Liver (tissue), 9 donors: ENCODE data around the gene STIM1. TPM values are rescaled to one million over a fixed set of nuclear protein-coding genes. Genes with fewer than 3 reads are reported as not detected.
A peak's percentile ranks its signal among the peaks of the same experiment; 100 is the strongest.

Experiments
- DNase-seq: peaks from one replicate; pipeline ENCODE4 v3.0.0-alpha.2; 2017; ENCODE audit warnings: low spot score
- H3K27ac ChIP-seq, 2 donors: one replicate each; pipeline ENCODE4 v1.7.0; 2013; ENCODE audit warnings: inconsistent platforms in 2 of 2, low read length in 2 of 2, control low read depth in 1 of 2, low read depth in 1 of 2, mild to moderate bottlenecking in 1 of 2
- H3K27me3 ChIP-seq, 4 donors: one replicate each; pipeline versions ENCODE4 v1.6.1 to v1.7.0; 2013; ENCODE audit warnings: low read length in 3 of 4, inconsistent platforms in 1 of 4, mild to moderate bottlenecking in 1 of 4, moderate library complexity in 1 of 4; ENCODE audit not compliant: control insufficient read depth in 4 of 4, insufficient read depth in 4 of 4
- H3K36me3 ChIP-seq, 4 donors: one replicate each; pipeline versions ENCODE4 v1.6.1 to v1.7.0; 2013; ENCODE audit warnings: low read length in 3 of 4, mild to moderate bottlenecking in 3 of 4, low read depth in 1 of 4, moderate library complexity in 1 of 4; ENCODE audit not compliant: control insufficient read depth in 4 of 4, insufficient read depth in 3 of 4
- H3K4me1 ChIP-seq, 4 donors: one replicate each; pipeline versions ENCODE4 v1.6.1 to v1.7.0; 2013; ENCODE audit warnings: low read length in 3 of 4, mild to moderate bottlenecking in 3 of 4, moderate library complexity in 1 of 4; ENCODE audit not compliant: control insufficient read depth in 4 of 4, insufficient read depth in 4 of 4
- H3K4me3 ChIP-seq, 3 donors: one replicate each; pipeline versions ENCODE4 v1.6.1 to v1.7.0; 2013; ENCODE audit warnings: low read length in 3 of 3, control low read depth in 1 of 3, low read depth in 1 of 3, mild to moderate bottlenecking in 1 of 3
- H3K9ac ChIP-seq, 2 donors: one replicate each; pipeline ENCODE4 v1.7.0; 2013; ENCODE audit warnings: low read length in 2 of 2, mild to moderate bottlenecking in 2 of 2, moderate library complexity in 2 of 2, control low read depth in 1 of 2, low read depth in 1 of 2
- H3K9me3 ChIP-seq, 4 donors: one replicate each; pipeline versions ENCODE4 v1.6.1 to v1.7.0; 2013; ENCODE audit warnings: low read length in 3 of 4; ENCODE audit not compliant: control insufficient read depth in 4 of 4
- EGR1 ChIP-seq, 2 donors: IDR thresholded peaks; 2 replicates each; pipeline ENCODE4 v1.6.1; 2016 to 2018; ENCODE audit warnings: antibody characterized with exemption in 2 of 2, low read depth in 2 of 2
- FOXA1 ChIP-seq: IDR thresholded peaks from 2 replicates; pipeline ENCODE4 v1.6.1; 2016; ENCODE audit warnings: antibody characterized with exemption
- FOXA2 ChIP-seq: IDR thresholded peaks from 2 replicates; pipeline ENCODE4 v1.6.1; 2016; ENCODE audit warnings: antibody characterized with exemption
- GABPA ChIP-seq, 2 donors: IDR thresholded peaks in 1 of 2; conservative IDR thresholded peaks in 1 of 2; 2 replicates each; pipeline ENCODE4 v1.6.1; 2016; ENCODE audit warnings: antibody characterized with exemption in 2 of 2, mild to moderate bottlenecking in 1 of 2, moderate library complexity in 1 of 2
- HNF4A ChIP-seq, 2 donors: conservative IDR thresholded peaks; 2 replicates each; pipeline ENCODE4 v1.6.1; 2016; ENCODE audit warnings: antibody characterized with exemption in 2 of 2, mild to moderate bottlenecking in 2 of 2
- HNF4G ChIP-seq: IDR thresholded peaks from 2 replicates; pipeline ENCODE4 v1.6.1; 2016; ENCODE audit warnings: antibody characterized with exemption
- JUND ChIP-seq, 2 donors: IDR thresholded peaks; 2 replicates each; pipeline ENCODE4 v1.6.1; 2016; ENCODE audit warnings: antibody characterized with exemption in 2 of 2
- NR2F2 ChIP-seq: IDR thresholded peaks from 2 replicates; pipeline ENCODE4 v1.6.1; 2016; ENCODE audit warnings: antibody characterized with exemption
- RAD21 ChIP-seq, 2 donors: IDR thresholded peaks; 2 replicates each; pipeline ENCODE4 v1.6.1; 2016; ENCODE audit warnings: antibody characterized with exemption in 2 of 2, mild to moderate bottlenecking in 2 of 2
- RXRA ChIP-seq, 2 donors: IDR thresholded peaks; 2 replicates each; pipeline ENCODE4 v1.6.1; 2017 to 2018; ENCODE audit warnings: antibody characterized with exemption in 2 of 2, mild to moderate bottlenecking in 1 of 2
- SP1 ChIP-seq: IDR thresholded peaks from 2 replicates; pipeline ENCODE4 v1.6.1; 2018; ENCODE audit warnings: antibody characterized with exemption, mild to moderate bottlenecking
- TAF1 ChIP-seq: conservative IDR thresholded peaks from 2 replicates; pipeline ENCODE4 v1.6.1; 2016; ENCODE audit warnings: antibody characterized with exemption, mild to moderate bottlenecking
- YY1 ChIP-seq: IDR thresholded peaks from 2 replicates; pipeline ENCODE4 v1.6.1; 2016; ENCODE audit warnings: antibody characterized with exemption, mild to moderate bottlenecking
- WGBS: extraction: QIAGEN DNeasy Blood & Tissue Kit; methylation state at CpG from one replicate; pipeline ENCODE4 v1.1.7; 2013; 5-methylcytosine and 5-hydroxymethylcytosine counted together
- polyA plus RNA-seq, 2 donors: library from polyadenylated mRNA; stranded (reverse) in 1 of 2; unstranded in 1 of 2; fragments of 200-250 nt in 1 of 2; fragments of >200 nt in 1 of 2; fragmentation: Nextera tagmentation in 1 of 2; extraction: Ambion mirVana in 1 of 2; gene quantifications; one replicate each; pipeline versions ENCODE4 v1.2.1 to v1.2.3, GENCODE V29; 2013 to 2015
- total RNA-seq, 2 donors: library from RNA; depleted of rRNA; stranded (reverse); fragments of >200 nt; gene quantifications; one replicate each; pipeline ENCODE4 v1.2.3, GENCODE V29; 2014
- TF ChIP-seq, protein P1 (sequence below): IDR thresholded peaks from 2 replicates; pipeline ENCODE4 v1.6.1; 2016; ENCODE audit warnings: antibody characterized with exemption
- TF ChIP-seq, protein P2 (sequence below): IDR thresholded peaks from 2 replicates; pipeline ENCODE4 v1.6.1; 2016; ENCODE audit warnings: antibody characterized with exemption
- TF ChIP-seq, protein P3 (sequence below): IDR thresholded peaks from 2 replicates; pipeline ENCODE4 v1.6.1; 2016; ENCODE audit warnings: antibody characterized with exemption, mild to moderate bottlenecking
- TF ChIP-seq, protein P4 (sequence below): fragments of 150-350 bp; IDR thresholded peaks from 2 replicates; pipeline ENCODE4 v1.5.1; 2017; ENCODE audit warnings: improper control_type of control experiment, low read depth, low read length; ENCODE audit not compliant: missing input control
- TF ChIP-seq, protein P5 (sequence below): IDR thresholded peaks from 2 replicates; pipeline ENCODE4 v1.6.1; 2016; ENCODE audit warnings: antibody characterized with exemption
- donor health status: healthy.
- donor health status: healthy.
- donor health status: healthy.
- donor health status: healthy.
- donor health status: healthy.

The STIM1 gene
- 10 to 100 TPM; 21.6 to 42.9 TPM for total RNA-seq
- 10 to 100 TPM; 19.7 to 28.5 TPM for polyA plus RNA-seq

DNA sequence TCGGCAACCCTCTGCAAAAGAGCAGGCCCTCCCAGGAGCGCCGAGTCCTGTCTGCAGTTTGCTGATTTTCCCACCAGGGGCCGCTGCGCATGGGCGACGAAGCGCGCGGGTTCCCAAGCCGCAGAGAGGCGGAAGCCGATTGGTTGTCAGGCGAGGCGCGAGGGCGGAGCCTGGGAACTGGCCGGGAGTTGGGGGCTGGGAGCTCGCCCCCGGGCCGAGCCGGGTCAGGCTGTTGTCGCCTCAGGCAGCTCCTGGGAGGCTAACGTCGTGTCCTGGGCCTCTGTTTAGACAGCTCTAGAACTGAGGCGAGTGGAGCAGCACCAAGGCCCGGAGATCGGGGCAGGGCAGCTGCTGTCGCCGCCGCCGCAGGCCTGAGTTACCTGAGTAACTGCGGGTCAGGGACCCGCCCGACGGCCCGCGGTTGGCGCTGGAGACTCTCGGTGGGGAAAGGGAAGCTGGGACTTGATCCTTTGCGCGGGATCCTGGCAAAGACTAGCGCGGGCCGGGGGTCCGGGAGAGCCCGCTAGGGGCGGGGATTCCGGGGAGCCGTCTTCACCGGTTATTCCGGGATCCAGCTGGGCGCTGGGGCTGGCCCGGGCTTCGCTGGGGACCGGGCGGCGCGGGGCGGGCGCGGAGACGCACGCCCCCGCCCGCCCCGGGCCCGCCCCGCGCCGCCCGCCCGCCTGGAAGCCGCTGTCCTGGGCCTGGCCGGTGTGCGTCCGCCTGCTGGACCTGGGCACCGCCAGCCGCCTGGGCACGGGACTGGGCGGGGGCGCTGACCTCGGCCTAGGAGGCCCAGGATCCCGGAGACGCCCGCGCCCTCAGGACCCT lies at the start of gene STIM1:
STIM1 (plus strand) TSS at position 688 of the 831 bp plus-strand sequence. CDS start 607 bp downstream, outside the sequence.
- no peaks in the 10 kb centered on the region for H3K27me3 ChIP-seq
- TF ChIP-seq EGR1 (IDR thresholded peaks at IDR 0.05; ENCODE audit: low read depth in 2 of 2) (no peak), HNF4A (conservative IDR thresholded peaks at IDR 0.05) (no peak), RXRA (IDR thresholded peaks at IDR 0.05) (peak; percentile 28 to 29), HNF4G (no peak), TAF1 (no peak), FOXA2 (no peak), FOXA1 (no peak), GABPA (IDR thresholded peaks at IDR 0.05 in 1 of 2, conservative IDR thresholded peaks at IDR 0.05 in 1 of 2) (no peak), RAD21 (IDR thresholded peaks at IDR 0.05) (peak; percentile 97), SP1 (peak; percentile 72), JUND (IDR thresholded peaks at IDR 0.05) (no peak), YY1 (peak; percentile 54), NR2F2 (peak; percentile 22)
- TF ChIP-seq, protein P1, sequence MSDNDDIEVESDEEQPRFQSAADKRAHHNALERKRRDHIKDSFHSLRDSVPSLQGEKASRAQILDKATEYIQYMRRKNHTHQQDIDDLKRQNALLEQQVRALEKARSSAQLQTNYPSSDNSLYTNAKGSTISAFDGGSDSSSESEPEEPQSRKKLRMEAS, result no peak
- TF ChIP-seq, protein P2, sequence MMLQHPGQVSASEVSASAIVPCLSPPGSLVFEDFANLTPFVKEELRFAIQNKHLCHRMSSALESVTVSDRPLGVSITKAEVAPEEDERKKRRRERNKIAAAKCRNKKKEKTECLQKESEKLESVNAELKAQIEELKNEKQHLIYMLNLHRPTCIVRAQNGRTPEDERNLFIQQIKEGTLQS, result no peak
- TF ChIP-seq, protein P3, sequence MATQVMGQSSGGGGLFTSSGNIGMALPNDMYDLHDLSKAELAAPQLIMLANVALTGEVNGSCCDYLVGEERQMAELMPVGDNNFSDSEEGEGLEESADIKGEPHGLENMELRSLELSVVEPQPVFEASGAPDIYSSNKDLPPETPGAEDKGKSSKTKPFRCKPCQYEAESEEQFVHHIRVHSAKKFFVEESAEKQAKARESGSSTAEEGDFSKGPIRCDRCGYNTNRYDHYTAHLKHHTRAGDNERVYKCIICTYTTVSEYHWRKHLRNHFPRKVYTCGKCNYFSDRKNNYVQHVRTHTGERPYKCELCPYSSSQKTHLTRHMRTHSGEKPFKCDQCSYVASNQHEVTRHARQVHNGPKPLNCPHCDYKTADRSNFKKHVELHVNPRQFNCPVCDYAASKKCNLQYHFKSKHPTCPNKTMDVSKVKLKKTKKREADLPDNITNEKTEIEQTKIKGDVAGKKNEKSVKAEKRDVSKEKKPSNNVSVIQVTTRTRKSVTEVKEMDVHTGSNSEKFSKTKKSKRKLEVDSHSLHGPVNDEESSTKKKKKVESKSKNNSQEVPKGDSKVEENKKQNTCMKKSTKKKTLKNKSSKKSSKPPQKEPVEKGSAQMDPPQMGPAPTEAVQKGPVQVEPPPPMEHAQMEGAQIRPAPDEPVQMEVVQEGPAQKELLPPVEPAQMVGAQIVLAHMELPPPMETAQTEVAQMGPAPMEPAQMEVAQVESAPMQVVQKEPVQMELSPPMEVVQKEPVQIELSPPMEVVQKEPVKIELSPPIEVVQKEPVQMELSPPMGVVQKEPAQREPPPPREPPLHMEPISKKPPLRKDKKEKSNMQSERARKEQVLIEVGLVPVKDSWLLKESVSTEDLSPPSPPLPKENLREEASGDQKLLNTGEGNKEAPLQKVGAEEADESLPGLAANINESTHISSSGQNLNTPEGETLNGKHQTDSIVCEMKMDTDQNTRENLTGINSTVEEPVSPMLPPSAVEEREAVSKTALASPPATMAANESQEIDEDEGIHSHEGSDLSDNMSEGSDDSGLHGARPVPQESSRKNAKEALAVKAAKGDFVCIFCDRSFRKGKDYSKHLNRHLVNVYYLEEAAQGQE, result no peak
- TF ChIP-seq, protein P4, sequence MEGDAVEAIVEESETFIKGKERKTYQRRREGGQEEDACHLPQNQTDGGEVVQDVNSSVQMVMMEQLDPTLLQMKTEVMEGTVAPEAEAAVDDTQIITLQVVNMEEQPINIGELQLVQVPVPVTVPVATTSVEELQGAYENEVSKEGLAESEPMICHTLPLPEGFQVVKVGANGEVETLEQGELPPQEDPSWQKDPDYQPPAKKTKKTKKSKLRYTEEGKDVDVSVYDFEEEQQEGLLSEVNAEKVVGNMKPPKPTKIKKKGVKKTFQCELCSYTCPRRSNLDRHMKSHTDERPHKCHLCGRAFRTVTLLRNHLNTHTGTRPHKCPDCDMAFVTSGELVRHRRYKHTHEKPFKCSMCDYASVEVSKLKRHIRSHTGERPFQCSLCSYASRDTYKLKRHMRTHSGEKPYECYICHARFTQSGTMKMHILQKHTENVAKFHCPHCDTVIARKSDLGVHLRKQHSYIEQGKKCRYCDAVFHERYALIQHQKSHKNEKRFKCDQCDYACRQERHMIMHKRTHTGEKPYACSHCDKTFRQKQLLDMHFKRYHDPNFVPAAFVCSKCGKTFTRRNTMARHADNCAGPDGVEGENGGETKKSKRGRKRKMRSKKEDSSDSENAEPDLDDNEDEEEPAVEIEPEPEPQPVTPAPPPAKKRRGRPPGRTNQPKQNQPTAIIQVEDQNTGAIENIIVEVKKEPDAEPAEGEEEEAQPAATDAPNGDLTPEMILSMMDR, result peak; percentile 98
- TF ChIP-seq, protein P5, sequence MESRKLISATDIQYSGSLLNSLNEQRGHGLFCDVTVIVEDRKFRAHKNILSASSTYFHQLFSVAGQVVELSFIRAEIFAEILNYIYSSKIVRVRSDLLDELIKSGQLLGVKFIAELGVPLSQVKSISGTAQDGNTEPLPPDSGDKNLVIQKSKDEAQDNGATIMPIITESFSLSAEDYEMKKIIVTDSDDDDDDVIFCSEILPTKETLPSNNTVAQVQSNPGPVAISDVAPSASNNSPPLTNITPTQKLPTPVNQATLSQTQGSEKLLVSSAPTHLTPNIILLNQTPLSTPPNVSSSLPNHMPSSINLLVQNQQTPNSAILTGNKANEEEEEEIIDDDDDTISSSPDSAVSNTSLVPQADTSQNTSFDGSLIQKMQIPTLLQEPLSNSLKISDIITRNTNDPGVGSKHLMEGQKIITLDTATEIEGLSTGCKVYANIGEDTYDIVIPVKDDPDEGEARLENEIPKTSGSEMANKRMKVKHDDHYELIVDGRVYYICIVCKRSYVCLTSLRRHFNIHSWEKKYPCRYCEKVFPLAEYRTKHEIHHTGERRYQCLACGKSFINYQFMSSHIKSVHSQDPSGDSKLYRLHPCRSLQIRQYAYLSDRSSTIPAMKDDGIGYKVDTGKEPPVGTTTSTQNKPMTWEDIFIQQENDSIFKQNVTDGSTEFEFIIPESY, result no peak
- peak within 1 kb of the TSS; percentile 83 to 89 for H3K9ac ChIP-seq
- no peaks in the 10 kb centered on the region for H3K9me3 ChIP-seq
- under 1% methylated on average over 87 of the region's 87 CpGs for WGBS
- peak within 1 kb of the TSS; percentile 89 to 96 (median 95) for H3K4me3 ChIP-seq
- peaks cover 21 to 46% (median 29%) of the 10 kb centered on the region in 4 donors for H3K4me1 ChIP-seq
- peak; percentile 98 for DNase-seq
- peak within 1 kb of the TSS; percentile 96 to 98 for H3K27ac ChIP-seq
- no peaks in the 10 kb centered on the region for H3K36me3 ChIP-seq
